Breast epithelium (tissue), 3 donors: ENCODE results near the gene ZNF778.

Experiments used
- CTCF ChIP-seq, 3 donors: fragments of 450-650 bp; IDR thresholded peaks; one replicate each; pipeline ENCODE4 v1.5.1; 2016 to 2017; ENCODE audit warnings: antibody characterized with exemption in 3 of 3, mild to moderate bottlenecking in 3 of 3, moderate library complexity in 3 of 3
- POLR2A ChIP-seq: fragments of 450-650 bp; IDR thresholded peaks from one replicate; pipeline ENCODE4 v1.6.1; 2016; ENCODE audit warnings: antibody characterized with exemption, mild to moderate bottlenecking, moderate library complexity
- POLR2AphosphoS5 ChIP-seq, 3 donors: sonication (generic); formaldehyde crosslinking; IDR thresholded peaks; one replicate each; pipeline ENCODE4 v1.6.1; 2017; ENCODE audit warnings: antibody characterized with exemption in 3 of 3

- TF ChIP-seq CTCF (IDR thresholded peaks at IDR 0.05) = no peak
- no peak for TF ChIP-seq POLR2A
- no peak for TF ChIP-seq POLR2AphosphoS5 (IDR thresholded peaks at IDR 0.05)
These were observed 67.9 kb downstream of the ZNF778 start for GRCh38 chr16:89285381-89285780.
